Right lobe of liver (tissue), 6 donors: Measurements from ENCODE around the gene IRF2BP2. TPM values are rescaled to one million over a fixed set of nuclear protein-coding genes. Genes with fewer than 3 reads are reported as not detected.
A peak's percentile ranks its signal among the peaks of the same experiment; 100 is the strongest.

Experiments used
- ATAC-seq, 4 donors: fragments of 200-7000 bp; cut with Tn5 transposase; one replicate each; pipeline ENCODE4 v1.9.1; 2020; ENCODE audit warnings: mild to moderate bottlenecking in 4 of 4, moderate library complexity in 4 of 4
- DNase-seq, 3 donors: peaks; one replicate each; pipeline ENCODE4 v3.0.0-alpha.2; 2020
- H3K27ac ChIP-seq, 3 donors: fragments of 200-600 bp; one replicate each; pipeline ENCODE4 v1.8.0; 2022
- H3K27me3 ChIP-seq, 2 donors: fragments of 200-600 bp; one replicate each; pipeline ENCODE4 v1.8.0; 2022
- H3K36me3 ChIP-seq, 4 donors: fragments of 200-600 bp; sonication (generic) in 1 of 4; one replicate each; pipeline versions ENCODE4 v1.5.1 to v1.8.0; 2017 to 2022; ENCODE audit warnings: control low read depth in 1 of 4
- H3K4me1 ChIP-seq, 4 donors: fragments of 200-600 bp; sonication (generic) in 1 of 4; one replicate each; pipeline versions ENCODE4 v1.5.1 to v1.8.0; 2017 to 2022; ENCODE audit warnings: control low read depth in 1 of 4
- H3K4me3 ChIP-seq, 3 donors: fragments of 200-600 bp; one replicate each; pipeline ENCODE4 v1.8.0; 2022
- H3K9me3 ChIP-seq, 4 donors: fragments of 200-600 bp; sonication (generic) in 1 of 4; one replicate each; pipeline versions ENCODE4 v1.5.1 to v1.8.0; 2017 to 2022; ENCODE audit warnings: control low read depth in 1 of 4
- CTCF ChIP-seq, 4 donors: fragments of 200-600 bp in 3 of 4; fragments of 450-650 bp in 1 of 4; IDR thresholded peaks; one replicate each; pipeline versions ENCODE4 v1.5.1 to v1.8.0; 2016 to 2022; ENCODE audit warnings: antibody characterized with exemption in 4 of 4, mild to moderate bottlenecking in 2 of 4
- POLR2A ChIP-seq: fragments of 450-650 bp; IDR thresholded peaks from one replicate; pipeline ENCODE4 v1.6.1; 2017; ENCODE audit warnings: antibody characterized with exemption, mild to moderate bottlenecking
- WGBS: methylation state at CpG from one replicate; pipeline ENCODE4 v1.1.6; 2018; ENCODE audit warnings: low coverage, low lambda C conversion rate; ENCODE audit not compliant: insufficient coverage; ENCODE audit errors: missing lambda C conversion rate; 5-methylcytosine and 5-hydroxymethylcytosine counted together
- intact Hi-C, 2 donors: fragments of 100-400 bp; cut with DNase I; formaldehyde crosslinking; loops; one replicate each; pipeline versions ENCODE4 v1.11.2 to v1.14.1; 2022
- total RNA-seq, 6 experiments: library from RNA; depleted of rRNA in 2 of 6; stranded (reverse); fragments of >200 nt in 2 of 6; fragmentation: NEBNext Ultra II Directional in 3 of 6; extraction: Animal tissue kit (Norgen Biotek cat#: 25700) in 3 of 6; gene quantifications; one replicate each; pipeline versions ENCODE4 v1.1.0 to v1.2.4, GENCODE V29; 2016 to 2023
- donor health status: DM: no; HTN: yes; CAD: no.
- donor health status: DM: no; HTN: no; CAD: no.
- donor health status: DM: no; HTN: no; CAD: no.
- donor health status: DM: no; HTN: yes; CAD: no.
- donor health status: DM: no; HTN: yes; CAD: no.

IRF2BP2 gene
- total RNA-seq, 6 experiments from 2014 or later: 35.3 to 93.2 (median 56.8) TPM

GRCh38 chr1:234616644-234617043 is 6.7 kb upstream of the IRF2BP2 start:
- intact Hi-C loops: loop anchor here (10.0 kb wide), 4 partner anchors 98 to 458 kb away; no protein-coding TSS in a partner anchor
- peak overlapping the region; percentile 61 to 85 (median 79) for H3K27ac ChIP-seq
- H3K4me3 ChIP-seq: no peak overlapping the region
- DNase-seq (no peak), ATAC-seq (peak in 1 of 4 donors; percentile 5)
- H3K27me3 ChIP-seq: no peaks in the 10 kb centered on the region
- TF ChIP-seq POLR2A (peak; percentile 32), CTCF (IDR thresholded peaks at IDR 0.05) (no peak)
- no peaks in the 10 kb centered on the region for H3K9me3 ChIP-seq
- H3K4me1 ChIP-seq: peaks cover 0 to 74% (median 29%) of the 10 kb centered on the region in 4 donors
- WGBS: 0% methylated on average over 2 of the region's 2 CpGs
- no peaks in the 10 kb centered on the region for H3K36me3 ChIP-seq

GRCh38 chr1:234614081-234614489 is 4.1 kb upstream of the IRF2BP2 start:
- 33% methylated on average over 2 of the region's 2 CpGs for WGBS
- no peak for ATAC-seq
- no peak for DNase-seq
- H3K9me3 ChIP-seq: no peaks in the 10 kb centered on the region
- intact Hi-C loops: loop anchor here (5.0 to 10.0 kb wide), 5 partner anchors 101 to 461 kb away; no protein-coding TSS in a partner anchor
- peaks cover 0 to 61% (median 26%) of the 10 kb centered on the region in 4 donors for H3K4me1 ChIP-seq
- no peaks in the 10 kb centered on the region for H3K27me3 ChIP-seq
- H3K4me3 ChIP-seq: no peak overlapping the region
- no peaks in the 10 kb centered on the region for H3K36me3 ChIP-seq
- peak overlapping the region; percentile 96 to 100 (median 98) for H3K27ac ChIP-seq
- TF ChIP-seq CTCF (IDR thresholded peaks at IDR 0.05) (no peak), POLR2A (no peak)

GRCh38 chr1:234613128-234613875 is 3.3 kb upstream of the IRF2BP2 start:
- no peak for DNase-seq
- Histone ChIP-seq H3K36me3 (peaks cover 0 to 2% (median 0%) of the 10 kb centered on the region in 4 donors), H3K4me3 (peak overlapping the region in 2 of 3 donors; percentile 9 to 36), H3K9me3 (no peaks in the 10 kb centered on the region), H3K27me3 (no peaks in the 10 kb centered on the region), H3K4me1 (peaks cover 0 to 55% (median 22%) of the 10 kb centered on the region in 4 donors), H3K27ac (peak overlapping the region; percentile 96 to 100 (median 98))
- ATAC-seq: no peak
- TF ChIP-seq POLR2A: no peak
- no peak for TF ChIP-seq CTCF (IDR thresholded peaks at IDR 0.05)
- intact Hi-C loops: loop anchor here (5.0 to 10.0 kb wide), 5 partner anchors 101 to 461 kb away; no protein-coding TSS in a partner anchor
- WGBS: 9% methylated on average over 11 of the region's 12 CpGs

GRCh38 chr1:234612352-234613127 is 2.6 kb upstream of the IRF2BP2 start:
- WGBS: 0% methylated on average over 20 of the region's 20 CpGs
- Histone ChIP-seq H3K4me1 (peaks cover 0 to 47% (median 20%) of the 10 kb centered on the region in 4 donors), H3K27ac (peak overlapping the region; percentile 96 to 100 (median 98)), H3K27me3 (no peaks in the 10 kb centered on the region), H3K36me3 (peaks cover 0 to 2% (median 2%) of the 10 kb centered on the region in 4 donors), H3K4me3 (peak overlapping the region in 2 of 3 donors; percentile 9 to 36), H3K9me3 (no peaks in the 10 kb centered on the region)
- TF ChIP-seq CTCF (IDR thresholded peaks at IDR 0.05) (no peak), POLR2A (peak; percentile 80)
- peak; percentile 92 to 93 (median 93) for DNase-seq
- ATAC-seq: peak; percentile 25 to 47 (median 43)
- intact Hi-C loops: loop anchor here (5.0 to 10.0 kb wide), 5 partner anchors 102 to 462 kb away; no protein-coding TSS in a partner anchor
